ENCODE measurements around the gene MADCAM1. TPM values are rescaled to one million over a fixed set of nuclear protein-coding genes. Genes with fewer than 3 reads are reported as not detected.

The MADCAM1 gene
- total RNA-seq, 1 donor from 2014 or later, result not detected

DNA sequence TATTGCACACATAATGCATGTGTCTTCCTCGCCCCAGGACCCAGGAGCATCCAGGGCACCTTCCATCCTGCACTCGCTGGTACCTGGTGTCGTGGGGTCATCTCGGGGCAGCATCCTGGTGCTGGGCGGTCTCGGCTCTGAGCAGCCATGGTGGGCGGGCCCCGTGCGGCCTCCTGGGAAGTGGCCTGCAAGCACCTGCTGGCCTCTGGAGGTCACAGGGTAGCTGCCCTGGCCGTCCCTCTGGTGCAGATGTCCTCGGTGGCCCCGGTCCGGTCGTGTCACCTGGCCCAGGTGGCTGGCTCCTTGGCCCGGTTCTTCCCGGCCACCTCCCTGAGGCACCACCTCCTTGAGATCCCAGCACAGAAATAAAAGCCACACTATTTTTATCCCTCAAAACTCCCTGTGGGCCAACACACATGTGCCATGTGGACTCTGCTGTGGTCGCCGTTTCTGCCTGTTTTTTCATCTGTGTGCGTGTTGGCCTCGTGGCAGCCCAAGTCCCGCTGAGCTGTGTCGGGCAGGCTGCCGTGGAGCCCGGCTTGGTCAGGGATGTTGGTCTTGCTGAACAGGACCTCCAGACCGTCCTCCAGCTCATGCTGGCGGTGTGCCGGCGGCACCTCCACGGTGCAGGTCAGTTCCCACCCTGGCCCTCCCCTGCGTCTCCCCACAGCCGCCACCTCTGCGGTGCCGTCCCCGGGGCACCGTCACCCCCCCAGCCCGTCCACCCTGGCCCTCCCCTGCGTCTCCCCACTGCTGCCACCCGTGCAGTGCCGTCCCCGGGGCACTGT lies 42.5 kb downstream of the MADCAM1 start:
- Histone ChIP-seq H3K36me3 (peaks cover 63 to 68% of the 10 kb centered on the region in 2 donors), H3K27ac (no peak overlapping the region), H3K4me3 (no peak overlapping the region), H3K27me3 (no peaks in the 10 kb centered on the region), H3K9me3 (no peaks in the 10 kb centered on the region), H3K4me1 (peaks cover 9 to 14% of the 10 kb centered on the region in 2 donors)
- no peak for DNase-seq (ENCODE audit: low spot score in 2 of 2)
- TF ChIP-seq, protein P1, sequence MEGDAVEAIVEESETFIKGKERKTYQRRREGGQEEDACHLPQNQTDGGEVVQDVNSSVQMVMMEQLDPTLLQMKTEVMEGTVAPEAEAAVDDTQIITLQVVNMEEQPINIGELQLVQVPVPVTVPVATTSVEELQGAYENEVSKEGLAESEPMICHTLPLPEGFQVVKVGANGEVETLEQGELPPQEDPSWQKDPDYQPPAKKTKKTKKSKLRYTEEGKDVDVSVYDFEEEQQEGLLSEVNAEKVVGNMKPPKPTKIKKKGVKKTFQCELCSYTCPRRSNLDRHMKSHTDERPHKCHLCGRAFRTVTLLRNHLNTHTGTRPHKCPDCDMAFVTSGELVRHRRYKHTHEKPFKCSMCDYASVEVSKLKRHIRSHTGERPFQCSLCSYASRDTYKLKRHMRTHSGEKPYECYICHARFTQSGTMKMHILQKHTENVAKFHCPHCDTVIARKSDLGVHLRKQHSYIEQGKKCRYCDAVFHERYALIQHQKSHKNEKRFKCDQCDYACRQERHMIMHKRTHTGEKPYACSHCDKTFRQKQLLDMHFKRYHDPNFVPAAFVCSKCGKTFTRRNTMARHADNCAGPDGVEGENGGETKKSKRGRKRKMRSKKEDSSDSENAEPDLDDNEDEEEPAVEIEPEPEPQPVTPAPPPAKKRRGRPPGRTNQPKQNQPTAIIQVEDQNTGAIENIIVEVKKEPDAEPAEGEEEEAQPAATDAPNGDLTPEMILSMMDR (IDR thresholded peaks at IDR 0.05), result no peak
- intact Hi-C loops (cut with DNase I), result no loop called here

DNA sequence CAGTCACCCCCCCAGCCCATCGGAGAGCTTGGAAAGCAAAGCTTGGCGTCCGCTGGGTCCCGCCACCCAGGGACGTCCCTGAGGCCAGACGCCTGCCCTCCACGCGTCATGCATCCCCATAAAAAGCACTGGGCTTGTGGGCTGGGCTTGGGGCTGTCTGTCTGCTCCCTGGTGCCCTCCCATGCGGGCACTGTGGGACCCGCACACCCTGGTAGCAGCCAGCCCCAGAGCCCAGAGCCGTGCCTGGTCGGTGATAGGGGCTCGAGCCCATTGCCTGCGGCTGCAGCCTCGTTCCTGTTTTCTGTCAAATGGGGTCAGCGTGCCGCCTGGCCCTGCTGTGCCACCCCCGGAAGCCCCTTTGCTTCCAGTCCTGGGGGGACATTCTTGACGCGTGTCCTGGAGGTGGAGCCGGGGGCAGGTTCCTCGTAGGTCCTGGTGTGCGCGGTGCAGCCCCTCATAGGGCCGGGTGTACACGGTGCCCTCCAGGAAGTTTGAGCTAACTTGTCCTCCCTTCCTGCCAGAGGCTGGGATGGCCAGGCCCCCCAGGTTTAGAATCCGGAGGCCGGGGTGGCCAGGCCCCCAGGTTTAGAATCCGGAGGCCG lies 43.2 kb downstream of the MADCAM1 start:
- peaks cover 63 to 68% of the 10 kb centered on the region in 2 donors for H3K36me3 ChIP-seq

DNA sequence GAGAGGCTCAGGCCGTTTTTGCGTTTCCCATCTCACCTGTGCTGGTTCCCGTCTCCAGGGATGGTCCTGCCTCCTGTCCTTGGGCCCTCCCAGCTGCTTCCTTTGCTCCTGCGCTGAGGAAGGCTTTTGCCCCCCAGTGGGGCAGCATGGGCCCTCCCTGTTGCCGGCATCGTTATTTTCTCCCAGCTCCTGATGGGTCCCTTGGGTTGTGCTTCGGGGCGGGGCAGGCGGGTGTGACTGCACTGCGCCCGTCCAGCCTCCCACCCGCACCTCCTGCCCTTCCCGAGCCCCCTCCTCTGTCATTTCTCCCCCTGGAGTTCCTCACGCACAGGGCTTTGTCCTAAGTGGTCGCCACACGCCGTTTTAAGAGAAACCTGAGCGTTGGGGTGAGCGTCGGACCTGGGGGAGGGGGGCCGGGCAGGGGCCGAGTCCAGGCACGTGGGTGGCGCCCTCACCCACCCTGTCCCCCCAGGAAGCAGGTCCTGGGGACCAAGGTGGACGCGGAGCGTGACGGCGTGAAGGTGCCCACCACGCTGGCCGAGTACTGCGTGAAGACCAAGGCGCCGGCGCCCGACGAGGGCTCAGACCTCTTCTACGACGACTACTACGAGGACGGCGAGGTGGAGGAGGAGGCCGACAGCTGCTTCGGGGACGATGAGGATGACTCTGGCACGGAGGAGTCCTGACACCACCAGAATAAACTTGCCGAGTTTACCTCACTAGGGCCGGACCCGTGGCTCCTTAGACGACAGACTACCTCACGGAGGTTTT lies 44.8 kb downstream of the MADCAM1 start:
- Histone ChIP-seq H3K27ac (no peak overlapping the region), H3K27me3 (no peaks in the 10 kb centered on the region), H3K36me3 (peaks cover 52 to 58% of the 10 kb centered on the region in 2 donors), H3K9me3 (no peaks in the 10 kb centered on the region), H3K4me3 (no peak overlapping the region), H3K4me1 (no peaks in the 10 kb centered on the region)
- DNase-seq (ENCODE audit: low spot score in 2 of 2), result no peak
- TF ChIP-seq, protein P1 (IDR thresholded peaks at IDR 0.05), result no peak
- intact Hi-C loops (cut with DNase I), result no loop called here

More for the DNA sequence above, 43.2 kb downstream of the MADCAM1 start:
- intact Hi-C loops (cut with DNase I), result no loop called here
- no peaks in the 10 kb centered on the region for H3K27me3 ChIP-seq
- no peak overlapping the region for H3K4me3 ChIP-seq
- no peak for DNase-seq (ENCODE audit: low spot score in 2 of 2)
- TF ChIP-seq, protein P1 (IDR thresholded peaks at IDR 0.05), result no peak
- peaks cover 7 to 10% of the 10 kb centered on the region in 2 donors for H3K4me1 ChIP-seq
- no peaks in the 10 kb centered on the region for H3K9me3 ChIP-seq
- H3K27ac ChIP-seq, result no peak overlapping the region

DNA sequence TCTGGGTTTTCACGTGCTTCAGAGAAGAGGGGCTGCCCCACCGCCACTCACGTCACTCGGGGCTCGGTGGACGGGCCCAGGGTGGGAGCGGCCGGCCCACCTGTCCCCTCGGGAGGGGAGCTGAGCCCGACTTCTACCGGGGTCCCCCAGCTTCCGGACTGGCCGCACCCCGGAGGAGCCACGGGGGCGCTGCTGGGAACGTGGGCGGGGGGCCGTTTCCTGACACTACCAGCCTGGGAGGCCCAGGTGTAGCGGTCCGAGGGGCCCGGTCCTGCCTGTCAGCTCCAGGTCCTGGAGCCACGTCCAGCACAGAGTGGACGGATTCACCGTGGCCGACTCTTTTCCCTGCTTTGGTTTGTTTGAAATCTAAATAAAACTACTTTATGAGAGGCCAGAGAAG lies 45.4 kb downstream of the MADCAM1 start:
- TF ChIP-seq, protein P1 (IDR thresholded peaks at IDR 0.05), result no peak
- intact Hi-C loops (cut with DNase I), result no loop called here
- Histone ChIP-seq H3K27me3 (no peaks in the 10 kb centered on the region), H3K4me1 (no peaks in the 10 kb centered on the region), H3K36me3 (peaks cover 45 to 51% of the 10 kb centered on the region in 2 donors), H3K27ac (no peak overlapping the region), H3K4me3 (no peak overlapping the region), H3K9me3 (no peaks in the 10 kb centered on the region)
- no peak for DNase-seq (ENCODE audit: low spot score in 2 of 2)

DNA sequence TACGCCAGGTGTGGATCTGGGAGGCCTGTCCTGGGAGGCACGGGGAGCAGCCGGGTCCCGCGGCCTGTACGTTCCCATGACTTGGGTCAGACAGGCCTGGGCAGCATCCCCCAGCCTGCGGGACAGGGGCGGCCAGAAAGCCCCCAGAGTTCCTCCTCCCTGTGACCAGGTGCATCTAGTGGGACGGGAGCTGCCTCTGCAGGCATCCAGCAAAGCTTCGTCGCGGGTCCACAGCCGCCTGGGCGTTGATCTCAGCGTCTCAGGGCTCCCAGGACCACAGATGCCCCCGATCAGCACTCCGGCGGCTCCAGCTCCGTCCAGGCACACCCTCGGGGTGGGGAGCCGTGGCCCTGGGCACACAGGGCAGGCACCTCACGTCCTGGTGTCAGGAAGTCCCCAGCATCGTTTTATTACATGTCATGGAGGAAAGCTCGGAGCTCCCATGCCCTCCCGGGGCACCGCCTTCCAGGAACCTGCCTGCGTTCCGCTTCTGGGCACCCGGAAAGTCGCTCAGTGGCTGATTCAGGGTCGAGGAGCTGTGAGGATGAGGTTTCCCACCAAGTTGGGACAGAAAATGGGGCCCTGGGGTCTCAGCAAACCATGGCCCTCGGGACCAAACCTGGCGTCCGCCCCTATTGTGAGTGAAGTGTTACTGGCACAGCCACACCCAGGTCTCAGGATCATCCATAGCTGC lies 46.0 kb downstream of the MADCAM1 start:
- no peaks in the 10 kb centered on the region for H3K27me3 ChIP-seq
- TF ChIP-seq, protein P1 (IDR thresholded peaks at IDR 0.05), result no peak
- H3K4me3 ChIP-seq, result no peak overlapping the region
- no peak for DNase-seq (ENCODE audit: low spot score in 2 of 2)
- no peaks in the 10 kb centered on the region for H3K9me3 ChIP-seq
- H3K4me1 ChIP-seq, result no peaks in the 10 kb centered on the region
- H3K27ac ChIP-seq, result no peak overlapping the region
- intact Hi-C loops (cut with DNase I), result no loop called here
- H3K36me3 ChIP-seq, result peaks cover 40 to 45% of the 10 kb centered on the region in 2 donors

Data from ascending aorta (tissue), 2 donors.